Measurements from ENCODE around the gene ABHD16B. TPM values are rescaled to one million over a fixed set of nuclear protein-coding genes. Genes with fewer than 3 reads are reported as not detected.

ABHD16B gene
- total and polyA plus RNA-seq, 2 of the 13 experiments (the other 11 are each of a cell fraction or from before 2014, with no cell fraction given) = not detected

GRCh38 chr20:63863798-63864544 lies 2.7 kb downstream of the ABHD16B start (continued):
- TF ChIP-seq RFXANK (CRISPR knock-in tag; IDR thresholded peaks at IDR 0.05) = no peak
- TF ChIP-seq MAFF (IDR thresholded peaks at IDR 0.05; ENCODE audit: low read depth, low read length) = no peak
- TF ChIP-seq U2AF1 (optimal IDR thresholded peaks at IDR 0.05; ENCODE audit: low read depth, low read length) = no peak
- TF ChIP-seq JUN (CRISPR knock-in tag; IDR thresholded peaks at IDR 0.05) = peak; percentile 84; the same call in 1 of the 2 replicates
- no peak; the same call in 1 of the 2 replicates for TF ChIP-seq HMG20A (CRISPR knock-in tag; IDR thresholded peaks at IDR 0.05; ENCODE audit: borderline replicate concordance)
- TF ChIP-seq ZSCAN12 (CRISPR knock-in tag; IDR thresholded peaks at IDR 0.05) = 0 out of 2 replicates have a peak, but pooled peaks have one; percentile 15
- TF ChIP-seq HOXA7 (CRISPR knock-in tag; IDR thresholded peaks at IDR 0.05) = no peak
- TF ChIP-seq CENPBD1 (CRISPR knock-in tag; IDR thresholded peaks at IDR 0.05; ENCODE audit: borderline replicate concordance, low read depth) = no peak; the same call in 1 of the 2 replicates
- TF ChIP-seq NFIB (CRISPR knock-in tag; IDR thresholded peaks at IDR 0.05; ENCODE audit: borderline replicate concordance) = no peak
- TF ChIP-seq NR3C1 (CRISPR knock-in tag; IDR thresholded peaks at IDR 0.05) = no peak
- peak; percentile 88 for TF ChIP-seq ZNF136 (CRISPR knock-in tag; IDR thresholded peaks at IDR 0.05; ENCODE audit: low read depth)
- TF ChIP-seq NPAS2 (CRISPR knock-in tag; IDR thresholded peaks at IDR 0.05; ENCODE audit: borderline replicate concordance) = no peak
- no peak for TF ChIP-seq MBD4 (IDR thresholded peaks at IDR 0.05; ENCODE audit: borderline replicate concordance, low read length)
- peak; percentile 84 for TF ChIP-seq SRY (CRISPR knock-in tag; IDR thresholded peaks at IDR 0.05)
- no peak for TF ChIP-seq PRDM15 (CRISPR knock-in tag; IDR thresholded peaks at IDR 0.05)
- peak; percentile 97 for TF ChIP-seq ZNF121 (CRISPR knock-in tag; IDR thresholded peaks at IDR 0.05)
- peak; percentile 97 for TF ChIP-seq RNF219 (CRISPR knock-in tag; IDR thresholded peaks at IDR 0.05)
- TF ChIP-seq MYPOP (CRISPR knock-in tag; IDR thresholded peaks at IDR 0.05) = peak; percentile 98
- peak; percentile 88 for TF ChIP-seq ZMYM3 (CRISPR knock-in tag; IDR thresholded peaks at IDR 0.05)
- no peak for TF ChIP-seq ZBTB42 (CRISPR knock-in tag; IDR thresholded peaks at IDR 0.05)
- no peak; the same call in 1 of the 2 replicates for TF ChIP-seq FOXO1 (CRISPR knock-in tag; IDR thresholded peaks at IDR 0.05)

Measured in HepG2 (cell line).